Memory B cell (primary cell): ENCODE measurements around the gene LAT.
A peak's percentile ranks its signal among the peaks of the same experiment; 100 is the strongest.
"Not testable (repeated sequence)": the region's sequence is repeated elsewhere in the genome, so short reads cannot be mapped to it uniquely, and the experiment has no call there.

Experiments used
- ATAC-seq: fragments of 150-1000 bp; cut with Tn5 transposase; 2 replicates; pipeline ENCODE4 v1.10.0; 2021; ENCODE audit warnings: low read depth, mild to moderate bottlenecking, moderate library complexity
- DNase-seq, 2 donors: peaks; one replicate each; pipeline ENCODE4 v3.0.0; 2022; ENCODE audit warnings: low spot score in 2 of 2
- H3K27ac Mint-ChIP-seq: one replicate; pipeline ENCODE4 v1.8.0; 2022; ENCODE audit warnings: mild to moderate bottlenecking, moderate library complexity, mixed read lengths
- H3K27me3 Mint-ChIP-seq: one replicate; pipeline ENCODE4 v1.8.0; 2022; ENCODE audit warnings: mixed read lengths
- H3K36me3 Mint-ChIP-seq: one replicate; pipeline ENCODE4 v1.8.0; 2022; ENCODE audit warnings: mild to moderate bottlenecking, mixed read lengths
- H3K4me1 Mint-ChIP-seq: one replicate; pipeline ENCODE4 v1.8.0; 2022; ENCODE audit warnings: mixed read lengths
- H3K4me3 Mint-ChIP-seq: one replicate; pipeline ENCODE4 v1.8.0; 2022; ENCODE audit warnings: mild to moderate bottlenecking, moderate library complexity, mixed read lengths
- H3K9me3 Mint-ChIP-seq: one replicate; pipeline ENCODE4 v1.8.0; 2022; ENCODE audit warnings: mixed read lengths

LAT gene

GRCh38 chr16:28964072-28964471 is 20.8 kb upstream of the LAT start:
- H3K27me3 Mint-ChIP-seq, result no peaks in the 10 kb centered on the region
- ATAC-seq, result no peak
- no peaks in the 10 kb centered on the region for H3K9me3 Mint-ChIP-seq
- no peak overlapping the region for H3K27ac Mint-ChIP-seq
- DNase-seq, result no peak
- peaks cover 22% of the 10 kb centered on the region for H3K36me3 Mint-ChIP-seq
- no peak overlapping the region for H3K4me3 Mint-ChIP-seq
- H3K4me1 Mint-ChIP-seq, result peaks cover 2% of the 10 kb centered on the region

GRCh38 chr16:28964496-28964895 is 20.4 kb upstream of the LAT start:
- peaks cover 2% of the 10 kb centered on the region for H3K4me1 Mint-ChIP-seq
- no peak for ATAC-seq
- no peak overlapping the region for H3K4me3 Mint-ChIP-seq
- H3K27me3 Mint-ChIP-seq, result no peaks in the 10 kb centered on the region
- H3K27ac Mint-ChIP-seq, result no peak overlapping the region
- no peaks in the 10 kb centered on the region for H3K9me3 Mint-ChIP-seq
- no peak for DNase-seq
- H3K36me3 Mint-ChIP-seq, result peaks cover 22% of the 10 kb centered on the region

- DNase-seq (no peak), ATAC-seq (no peak)
- Mint-ChIP-seq H3K27ac (no peak overlapping the region), H3K9me3 (no peaks in the 10 kb centered on the region), H3K4me3 (no peak overlapping the region), H3K27me3 (no peaks in the 10 kb centered on the region), H3K36me3 (peaks cover 11% of the 10 kb centered on the region), H3K4me1 (peaks cover 2% of the 10 kb centered on the region)
Observed at GRCh38 chr16:28967156-28967555, 17.7 kb upstream of the LAT start.

DNA sequence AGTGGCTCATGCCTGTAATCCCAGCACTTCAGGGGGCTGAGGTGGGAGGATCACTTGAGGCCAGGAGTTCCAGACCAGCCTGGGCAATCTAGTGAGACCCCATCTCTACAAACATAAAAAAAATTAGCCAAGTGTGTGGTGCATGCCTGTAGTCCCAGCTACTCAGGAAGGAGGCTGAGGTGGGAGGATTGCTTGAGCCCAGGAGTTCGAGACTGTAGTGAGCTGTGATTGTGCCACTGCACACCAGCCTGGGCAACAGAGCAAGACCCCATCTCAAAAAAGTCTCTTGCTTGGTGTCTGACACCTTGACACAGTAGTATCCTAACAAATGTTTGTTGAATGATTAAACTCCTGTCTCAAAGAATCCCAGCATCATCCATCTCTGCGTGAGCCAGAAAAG is 15.2 kb upstream of the LAT start:
- H3K4me1 Mint-ChIP-seq, DNase-seq, H3K36me3 Mint-ChIP-seq, H3K4me3 Mint-ChIP-seq, H3K27me3 Mint-ChIP-seq, H3K9me3 Mint-ChIP-seq, H3K27ac Mint-ChIP-seq, ATAC-seq: not testable (repeated sequence)

DNA sequence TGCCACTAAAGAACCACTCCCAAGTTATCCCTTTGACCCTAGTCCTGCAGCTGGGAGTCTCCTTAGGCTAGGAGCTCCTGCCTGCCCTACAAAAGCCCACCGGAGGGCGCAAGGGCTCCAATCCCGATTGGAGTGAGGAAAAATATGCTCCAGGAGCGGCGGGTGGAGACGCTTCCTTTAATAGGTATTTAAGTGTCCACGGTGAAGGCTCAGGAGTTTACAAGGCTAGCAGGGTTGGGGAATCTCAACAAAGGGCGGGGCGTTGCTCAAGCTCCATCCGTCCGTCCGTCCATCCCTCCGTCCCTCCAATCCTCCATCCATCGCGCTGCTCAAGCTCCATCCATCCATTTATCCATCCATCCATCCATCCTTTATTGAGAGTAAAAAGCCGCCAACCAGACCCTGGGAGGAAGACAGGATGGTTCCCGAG is 10.8 kb upstream of the LAT start:
- H3K36me3 Mint-ChIP-seq, result peaks cover 7% of the 10 kb centered on the region
- H3K27me3 Mint-ChIP-seq, result no peaks in the 10 kb centered on the region
- peak overlapping the region; percentile 99 for H3K27ac Mint-ChIP-seq
- DNase-seq (no peak), ATAC-seq (no peak)
- peak overlapping the region; percentile 95 for H3K4me3 Mint-ChIP-seq
- H3K4me1 Mint-ChIP-seq, result peaks cover 24% of the 10 kb centered on the region
- H3K9me3 Mint-ChIP-seq, result no peaks in the 10 kb centered on the region

DNA sequence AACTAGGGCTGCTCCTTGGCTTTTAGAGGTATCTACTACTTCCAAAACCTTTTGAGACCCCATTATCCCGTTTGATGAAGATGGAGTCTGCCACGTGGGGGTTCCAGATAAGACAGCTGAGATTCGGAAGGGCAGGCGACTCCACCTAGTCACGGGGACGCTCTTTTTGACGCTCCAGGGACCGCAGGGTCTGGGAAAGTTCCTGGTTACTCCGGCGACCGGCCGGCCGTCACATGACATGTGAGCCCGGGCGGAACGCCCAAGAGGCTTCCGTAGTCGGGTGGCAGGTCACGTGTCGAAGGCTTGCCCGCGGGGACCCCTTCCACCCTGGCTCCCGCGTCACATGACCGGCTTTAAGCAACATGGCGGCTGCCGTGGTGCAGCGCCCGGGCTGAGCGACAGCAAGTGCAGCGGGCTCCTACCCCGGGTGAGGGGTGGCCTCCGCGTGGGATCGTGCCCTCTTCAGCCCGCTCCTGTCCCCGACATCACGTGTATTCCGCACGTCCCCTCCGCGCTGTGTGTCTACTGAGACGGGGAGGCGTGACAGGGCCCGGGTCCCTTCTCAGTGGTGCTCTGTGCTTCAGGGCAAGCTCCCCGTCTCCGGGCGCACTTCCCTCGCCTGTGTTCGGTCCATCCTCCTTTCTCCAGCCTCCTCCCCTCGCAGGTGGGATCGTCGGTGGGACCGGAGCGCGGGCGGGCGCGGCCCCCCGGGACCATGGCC is 10.3 kb upstream of the LAT start, which contains the start of gene SPNS1:
SPNS1 (plus strand) TSS at position 342 of the 721 bp plus-strand sequence; CDS start at position 716, 374 bp downstream.
- peak within 1 kb of the TSS; percentile 95 for H3K4me3 Mint-ChIP-seq
- H3K4me1 Mint-ChIP-seq, result peaks cover 24% of the 10 kb centered on the region
- ATAC-seq, result peak; percentile 94
- no peaks in the 10 kb centered on the region for H3K27me3 Mint-ChIP-seq
- H3K27ac Mint-ChIP-seq, result peak within 1 kb of the TSS; percentile 99
- DNase-seq, result peak; percentile 87
- no peaks in the 10 kb centered on the region for H3K9me3 Mint-ChIP-seq
- H3K36me3 Mint-ChIP-seq, result peaks cover 7% of the 10 kb centered on the region

DNA sequence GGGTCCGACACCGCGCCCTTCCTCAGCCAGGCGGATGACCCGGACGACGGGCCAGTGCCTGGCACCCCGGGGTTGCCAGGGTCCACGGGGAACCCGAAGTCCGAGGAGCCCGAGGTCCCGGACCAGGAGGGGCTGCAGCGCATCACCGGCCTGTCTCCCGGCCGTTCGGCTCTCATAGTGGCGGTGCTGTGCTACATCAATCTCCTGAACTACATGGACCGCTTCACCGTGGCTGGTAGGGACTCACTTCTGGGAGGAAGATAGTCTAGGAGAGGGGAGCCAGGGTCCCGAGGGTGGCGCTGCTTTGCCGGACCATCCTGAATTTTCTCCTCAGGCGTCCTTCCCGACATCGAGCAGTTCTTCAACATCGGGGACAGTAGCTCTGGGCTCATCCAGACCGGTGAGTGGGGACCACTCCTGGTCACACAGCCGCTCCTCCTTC is 9.7 kb upstream of the LAT start:
- no peak for ATAC-seq
- Mint-ChIP-seq H3K4me3 (peak overlapping the region; percentile 95), H3K36me3 (peaks cover 7% of the 10 kb centered on the region), H3K27me3 (no peaks in the 10 kb centered on the region), H3K27ac (peak overlapping the region; percentile 99), H3K4me1 (peaks cover 24% of the 10 kb centered on the region), H3K9me3 (no peaks in the 10 kb centered on the region)
- no peak for DNase-seq

- H3K36me3 Mint-ChIP-seq, result peaks cover 25% of the 10 kb centered on the region
- DNase-seq (no peak), ATAC-seq (no peak)
- no peaks in the 10 kb centered on the region for H3K27me3 Mint-ChIP-seq
- peaks cover 24% of the 10 kb centered on the region for H3K4me1 Mint-ChIP-seq
- H3K9me3 Mint-ChIP-seq, result no peaks in the 10 kb centered on the region
- H3K27ac Mint-ChIP-seq, result no peak overlapping the region
- H3K4me3 Mint-ChIP-seq, result no peak overlapping the region
Observed at GRCh38 chr16:28977703-28978662, 6.9 kb upstream of the LAT start.

DNA sequence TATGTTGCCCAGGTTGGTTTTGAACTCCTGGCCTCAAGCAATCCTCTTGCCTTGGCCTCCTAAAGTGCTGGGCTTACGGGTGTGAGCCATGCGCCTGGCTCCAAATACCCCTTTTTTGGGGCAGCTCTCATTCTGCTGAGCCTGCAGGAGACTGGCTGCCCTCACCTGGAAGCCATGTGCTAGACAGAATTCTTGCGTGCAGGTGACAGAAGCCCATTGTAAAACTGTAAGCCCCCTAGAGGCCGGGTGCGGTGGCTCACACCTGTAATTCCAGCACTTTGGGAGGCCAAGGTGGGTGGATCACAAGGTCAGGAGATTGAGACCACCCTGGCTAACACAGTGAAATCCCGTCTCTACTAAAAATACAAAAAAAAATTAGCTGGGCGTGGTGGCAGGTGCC is 4.5 kb upstream of the LAT start:
- H3K9me3 Mint-ChIP-seq, H3K4me3 Mint-ChIP-seq, DNase-seq, H3K27ac Mint-ChIP-seq, ATAC-seq, H3K27me3 Mint-ChIP-seq: not testable (repeated sequence)
- Mint-ChIP-seq H3K4me1 (peaks cover 29% of the 10 kb centered on the region), H3K36me3 (peaks cover 38% of the 10 kb centered on the region)

DNA sequence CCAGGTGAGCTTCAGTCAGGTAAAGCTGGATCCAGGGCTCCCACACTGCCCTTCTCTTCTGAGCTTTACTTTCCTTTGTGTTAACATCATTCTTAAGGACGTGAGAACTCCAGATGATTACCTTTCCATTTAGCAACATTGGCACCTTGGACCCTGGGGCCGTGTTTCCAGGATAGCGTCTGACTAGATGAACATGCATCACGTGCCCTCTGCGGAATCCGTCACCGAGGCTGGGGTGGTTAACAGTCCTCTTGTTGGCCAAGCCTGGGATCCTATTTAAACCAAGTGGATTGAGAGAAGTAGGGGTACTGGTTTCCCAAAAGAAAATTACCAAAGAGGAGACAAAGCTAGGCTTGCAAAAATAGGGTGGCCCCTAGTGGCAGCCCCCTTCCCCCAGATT is 3.9 kb upstream of the LAT start:
- no peak overlapping the region for H3K4me3 Mint-ChIP-seq
- H3K4me1 Mint-ChIP-seq, result peaks cover 28% of the 10 kb centered on the region
- no peaks in the 10 kb centered on the region for H3K27me3 Mint-ChIP-seq
- ATAC-seq (no peak), DNase-seq (no peak)
- no peak overlapping the region for H3K27ac Mint-ChIP-seq
- H3K36me3 Mint-ChIP-seq, result peaks cover 38% of the 10 kb centered on the region
- no peaks in the 10 kb centered on the region for H3K9me3 Mint-ChIP-seq

DNA sequence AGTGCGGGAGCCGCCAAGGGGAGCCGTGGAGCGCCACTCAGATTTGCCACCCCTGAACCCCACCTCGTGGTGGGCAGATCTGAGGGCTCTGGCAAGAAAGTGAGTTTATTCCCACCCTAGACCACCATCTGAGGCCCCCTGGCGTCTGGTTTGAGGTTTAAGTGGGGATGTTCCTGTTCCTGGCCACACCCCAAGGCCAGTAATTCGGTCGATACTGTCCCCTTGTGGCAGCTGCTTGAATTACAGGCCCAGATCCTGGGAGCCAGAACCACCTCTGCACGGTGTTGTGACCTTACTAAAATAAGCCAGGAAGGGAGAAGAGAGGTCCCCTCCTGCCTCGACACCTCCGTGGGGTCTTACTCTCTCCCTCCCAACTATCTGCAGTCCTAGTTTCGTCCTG is 3.3 kb upstream of the LAT start:
- no peak for DNase-seq
- Mint-ChIP-seq H3K27ac (no peak overlapping the region), H3K4me1 (peaks cover 26% of the 10 kb centered on the region)

DNA sequence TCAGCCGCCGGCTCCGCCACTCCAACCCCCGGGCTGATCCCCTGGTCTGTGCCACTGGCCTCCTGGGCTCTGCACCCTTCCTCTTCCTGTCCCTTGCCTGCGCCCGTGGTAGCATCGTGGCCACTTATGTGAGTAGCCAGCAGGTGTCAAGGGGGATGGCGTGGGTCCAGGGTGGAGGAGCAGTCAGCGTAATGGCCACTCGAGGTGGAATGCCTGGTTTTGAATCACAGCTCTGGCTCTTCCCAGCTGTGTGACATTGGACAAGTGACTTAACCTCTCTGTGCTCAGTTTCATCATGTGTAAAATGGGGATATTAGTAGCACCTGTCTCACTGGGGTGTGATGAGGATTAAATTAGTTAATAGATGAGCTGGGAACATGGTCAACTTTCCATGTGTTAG is 2.4 kb upstream of the LAT start:
- Mint-ChIP-seq H3K36me3 (peaks cover 43% of the 10 kb centered on the region), H3K9me3 (peaks cover 4% of the 10 kb centered on the region), H3K4me1 (peaks cover 23% of the 10 kb centered on the region), H3K27me3 (no peaks in the 10 kb centered on the region), H3K27ac (no peak overlapping the region), H3K4me3 (no peak overlapping the region)
- no peak for DNase-seq
- no peak for ATAC-seq

More for the DNA sequence above, 3.3 kb upstream of the LAT start:
- no peaks in the 10 kb centered on the region for H3K27me3 Mint-ChIP-seq
- H3K9me3 Mint-ChIP-seq, result no peaks in the 10 kb centered on the region
- no peak overlapping the region for H3K4me3 Mint-ChIP-seq
- H3K36me3 Mint-ChIP-seq, result peaks cover 38% of the 10 kb centered on the region
- no peak for ATAC-seq

- Mint-ChIP-seq H3K4me3 (no peak overlapping the region), H3K36me3 (peaks cover 46% of the 10 kb centered on the region), H3K9me3 (peaks cover 6% of the 10 kb centered on the region), H3K27me3 (no peaks in the 10 kb centered on the region), H3K4me1 (peaks cover 21% of the 10 kb centered on the region), H3K27ac (no peak overlapping the region)
- no peak for DNase-seq
- ATAC-seq, result no peak
Observed at GRCh38 chr16:28982949-28983348, 1.9 kb upstream of the LAT start.

DNA sequence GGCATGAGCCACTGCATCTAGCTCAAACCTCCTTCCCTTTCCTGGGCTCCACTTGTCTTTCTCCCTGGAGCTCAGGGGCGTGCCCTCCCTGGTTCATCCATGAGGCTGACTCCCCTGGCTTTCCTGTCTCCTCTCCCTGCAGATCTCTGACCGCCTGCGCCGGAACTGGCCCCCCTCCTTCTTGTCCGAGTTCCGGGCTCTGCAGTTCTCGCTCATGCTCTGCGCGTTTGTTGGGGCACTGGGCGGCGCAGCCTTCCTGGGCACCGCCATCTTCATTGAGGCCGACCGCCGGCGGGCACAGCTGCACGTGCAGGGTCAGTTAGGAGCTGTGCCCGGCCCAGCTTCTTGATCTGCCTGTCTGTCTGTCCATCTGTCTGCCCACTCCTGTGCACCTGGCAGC is 1.2 kb upstream of the LAT start:
- H3K4me3 Mint-ChIP-seq, result no peak overlapping the region
- no peak for DNase-seq
- no peak overlapping the region for H3K27ac Mint-ChIP-seq
- ATAC-seq, result no peak
- H3K27me3 Mint-ChIP-seq, result no peaks in the 10 kb centered on the region
- peaks cover 15% of the 10 kb centered on the region for H3K4me1 Mint-ChIP-seq
- peaks cover 42% of the 10 kb centered on the region for H3K36me3 Mint-ChIP-seq
- H3K9me3 Mint-ChIP-seq, result peaks cover 6% of the 10 kb centered on the region
